CD4-positive, alpha-beta T cell treated with Interferon gamma for 1 hour (primary cell): ENCODE measurements around the gene RPS6KC1.
"Not testable (repeated sequence)": the region's sequence is repeated elsewhere in the genome, so short reads cannot be mapped to it uniquely, and the experiment has no call there.

Experiments
- DNase-seq: peaks from one replicate; pipeline ENCODE4 v3.0.0-alpha.2; 2020

Gene RPS6KC1

DNA sequence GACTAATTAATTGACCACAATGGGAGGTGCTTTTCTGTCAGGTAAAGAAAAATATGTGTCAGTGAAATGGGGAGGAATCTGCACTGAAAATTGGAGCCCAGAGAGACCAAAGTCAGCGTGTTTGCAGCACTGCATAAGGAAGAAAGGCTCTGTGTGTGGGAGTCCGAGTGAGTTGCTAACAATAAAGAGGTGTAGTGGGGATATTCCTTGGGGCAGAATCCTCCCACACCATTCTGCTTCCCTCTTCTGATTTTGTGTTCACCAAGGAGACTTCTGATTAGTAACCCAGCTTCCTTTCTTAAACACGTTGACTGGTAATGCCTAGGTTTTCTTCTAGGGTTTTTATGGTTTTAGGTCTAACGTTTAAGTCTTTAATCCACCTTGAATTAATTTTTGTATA lies 240.5 kb downstream of the RPS6KC1 start:
- no peak for DNase-seq

DNA sequence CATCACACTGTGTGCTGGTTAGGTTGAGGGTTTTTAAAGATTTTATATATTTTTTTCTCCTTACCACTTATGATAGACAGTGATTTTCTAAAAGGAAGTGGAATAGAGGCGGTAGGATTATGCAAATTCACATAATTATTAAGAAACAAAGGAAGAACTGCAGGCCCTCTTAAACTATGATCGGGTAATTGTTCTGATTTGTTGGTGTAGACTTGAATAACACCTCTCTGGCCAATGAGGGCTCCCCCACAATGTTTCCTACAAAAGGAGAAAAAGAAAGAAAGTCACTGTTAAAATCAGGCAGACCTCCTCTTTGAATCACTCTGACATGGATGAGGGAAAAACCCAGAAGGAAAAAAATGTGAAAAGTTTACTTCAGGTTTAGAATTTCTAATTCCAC lies 241.6 kb downstream of the RPS6KC1 start:
- DNase-seq: no peak

DNA sequence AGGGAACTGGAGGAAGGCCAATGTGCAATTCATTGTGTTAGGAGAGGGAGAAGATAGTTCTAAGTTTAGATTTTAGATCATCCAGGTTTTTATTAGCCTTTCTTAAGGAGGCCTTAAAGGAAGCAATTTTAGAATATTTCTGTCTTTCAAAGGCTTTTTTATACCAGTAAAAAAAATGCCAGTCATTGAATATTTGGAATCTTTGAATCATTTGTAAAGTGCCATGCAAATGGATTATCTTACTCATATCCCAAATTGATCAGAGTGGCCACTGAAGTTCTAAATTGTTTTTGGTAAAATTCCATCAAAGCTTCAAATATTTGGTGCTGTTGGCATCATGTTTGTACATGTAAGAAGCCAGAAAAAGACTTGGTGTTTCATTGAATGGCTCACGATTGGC lies 244.8 kb downstream of the RPS6KC1 start:
- DNase-seq: no peak

DNA sequence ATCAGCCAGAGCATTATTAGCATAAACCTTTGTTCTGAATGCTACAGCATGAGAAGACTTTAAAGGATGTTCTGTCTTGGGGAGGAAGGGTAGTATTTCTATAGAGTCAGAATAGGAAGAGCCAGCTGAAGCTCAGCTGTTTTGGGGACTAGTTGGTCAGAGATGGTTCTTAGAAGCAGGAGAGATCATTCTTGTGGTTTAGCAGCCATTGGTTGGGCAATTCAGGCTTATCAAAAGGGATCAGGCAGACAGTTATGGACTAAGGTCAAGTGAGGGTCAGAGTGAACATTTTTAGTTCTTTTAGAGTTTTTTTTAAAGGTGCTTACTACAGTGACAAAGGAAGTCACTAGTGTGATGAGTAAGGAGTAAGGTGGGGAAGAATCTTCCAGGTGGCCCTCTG lies 245.5 kb downstream of the RPS6KC1 start:
- DNase-seq: no peak

DNA sequence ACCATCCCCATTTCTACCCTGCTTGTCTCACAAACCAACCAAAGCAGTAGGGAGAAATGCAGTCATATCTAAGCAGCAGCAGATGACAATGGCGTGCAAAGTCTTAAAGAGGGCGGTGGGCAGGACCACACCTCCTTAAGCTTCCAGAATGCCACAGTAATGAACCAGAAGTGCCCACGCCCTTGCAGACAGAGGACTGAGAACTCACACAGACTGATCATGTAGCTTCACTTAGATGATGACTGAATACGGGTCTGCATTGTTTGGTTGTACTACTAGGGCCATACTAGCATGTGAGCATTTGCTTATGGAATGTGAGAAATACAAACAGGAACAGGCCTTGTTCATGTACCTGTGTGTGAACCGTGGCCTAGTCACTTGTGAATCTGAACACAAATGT lies 246.0 kb downstream of the RPS6KC1 start:
- DNase-seq: no peak

DNA sequence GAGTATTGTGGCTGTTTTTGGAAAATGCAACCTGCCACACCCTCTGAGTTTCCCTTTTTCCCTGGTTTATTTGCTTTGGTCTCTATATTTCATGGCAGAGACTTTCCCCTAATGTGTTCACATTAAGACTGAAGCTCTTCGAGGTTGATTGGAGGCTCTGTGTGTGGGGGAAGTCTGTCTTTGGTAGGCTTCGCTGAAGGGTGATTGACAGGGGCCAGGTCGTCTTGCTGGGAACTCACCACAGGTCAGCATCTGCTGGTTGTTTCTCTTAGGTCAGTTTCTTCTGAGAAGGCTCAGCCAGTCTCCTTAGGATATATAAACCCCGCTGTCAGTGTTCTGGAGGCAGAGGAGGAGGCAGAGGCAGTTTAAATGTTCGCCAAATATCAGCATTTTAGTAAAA lies 249.4 kb downstream of the RPS6KC1 start:
- DNase-seq: no peak

DNA sequence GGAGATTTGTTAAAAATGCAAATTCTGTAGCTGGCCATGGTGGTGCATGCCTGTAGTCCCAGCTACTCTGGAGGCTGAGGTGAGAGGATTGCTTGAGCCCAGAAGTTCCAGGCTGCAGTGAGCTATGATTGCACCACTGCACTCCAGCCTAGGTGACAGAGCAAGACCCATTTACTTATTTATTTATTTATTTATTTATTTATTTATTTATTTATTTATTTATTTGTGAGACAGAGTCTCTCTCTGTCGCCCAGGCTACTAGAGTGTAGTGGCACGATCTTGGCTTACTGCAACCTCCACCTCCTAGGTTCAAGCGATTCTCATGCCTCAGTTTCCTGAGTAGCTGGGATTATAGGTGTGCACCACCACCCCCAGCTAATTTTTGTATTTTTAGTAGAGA lies 250.5 kb downstream of the RPS6KC1 start:
- not testable (repeated sequence) for DNase-seq

DNA sequence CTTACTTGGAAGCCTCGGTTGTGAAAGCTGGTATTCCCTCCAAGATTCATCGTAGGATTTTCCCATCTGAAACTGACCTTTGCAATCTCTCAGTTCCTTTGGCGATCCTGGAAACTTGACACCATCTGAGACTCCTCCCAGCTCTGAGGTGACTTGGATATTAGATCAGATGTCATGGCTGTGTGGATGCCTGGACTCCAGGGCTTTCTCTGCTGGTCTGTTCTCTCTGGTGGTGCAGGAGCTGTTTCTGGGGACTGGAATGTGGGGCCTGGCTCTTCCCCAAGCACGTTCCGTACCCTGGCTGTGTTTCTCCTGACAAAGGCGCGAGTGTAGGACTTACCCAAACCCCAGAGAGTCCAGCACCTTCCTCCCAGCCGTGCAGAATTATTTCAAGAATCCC lies 252.2 kb downstream of the RPS6KC1 start:
- no peak for DNase-seq

DNA sequence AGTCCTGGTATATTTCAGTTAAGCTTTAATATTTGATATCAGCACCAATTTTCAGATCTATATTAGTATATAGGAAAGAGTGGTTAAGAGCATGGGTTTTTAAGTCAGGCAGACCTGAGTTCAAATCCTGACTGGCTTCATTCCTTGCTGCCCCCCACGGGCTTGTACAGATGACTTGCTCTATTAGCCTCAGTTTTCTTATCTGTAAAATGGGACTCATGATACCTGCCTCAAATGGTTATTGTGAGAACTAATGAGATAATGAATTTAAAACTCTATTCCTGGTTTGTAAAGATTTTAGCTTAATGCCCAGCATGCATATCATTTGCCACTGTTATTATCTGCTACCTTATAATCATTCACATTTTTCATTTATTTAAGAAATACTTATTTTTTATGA lies 264.5 kb downstream of the RPS6KC1 start:
- no peak for DNase-seq

DNA sequence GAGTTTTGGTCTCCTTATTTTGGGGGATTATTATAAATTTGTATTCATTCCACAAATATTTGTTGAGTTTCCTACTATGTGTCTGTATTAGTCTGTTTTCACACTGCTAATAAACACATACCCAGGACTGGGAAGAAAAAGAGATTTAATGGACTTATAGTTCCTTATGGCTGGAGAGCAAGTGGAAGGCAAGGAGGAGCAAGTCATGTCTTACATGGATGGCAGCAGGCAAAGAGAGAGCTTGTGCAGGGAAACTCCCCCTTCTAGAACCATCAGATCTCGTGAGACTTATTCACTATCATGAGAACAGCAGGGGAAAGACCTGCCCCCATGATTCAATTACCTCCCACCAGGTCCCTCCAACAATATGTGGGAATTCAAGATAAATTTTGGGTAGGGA lies 267.4 kb downstream of the RPS6KC1 start:
- not testable (repeated sequence) for DNase-seq

DNA sequence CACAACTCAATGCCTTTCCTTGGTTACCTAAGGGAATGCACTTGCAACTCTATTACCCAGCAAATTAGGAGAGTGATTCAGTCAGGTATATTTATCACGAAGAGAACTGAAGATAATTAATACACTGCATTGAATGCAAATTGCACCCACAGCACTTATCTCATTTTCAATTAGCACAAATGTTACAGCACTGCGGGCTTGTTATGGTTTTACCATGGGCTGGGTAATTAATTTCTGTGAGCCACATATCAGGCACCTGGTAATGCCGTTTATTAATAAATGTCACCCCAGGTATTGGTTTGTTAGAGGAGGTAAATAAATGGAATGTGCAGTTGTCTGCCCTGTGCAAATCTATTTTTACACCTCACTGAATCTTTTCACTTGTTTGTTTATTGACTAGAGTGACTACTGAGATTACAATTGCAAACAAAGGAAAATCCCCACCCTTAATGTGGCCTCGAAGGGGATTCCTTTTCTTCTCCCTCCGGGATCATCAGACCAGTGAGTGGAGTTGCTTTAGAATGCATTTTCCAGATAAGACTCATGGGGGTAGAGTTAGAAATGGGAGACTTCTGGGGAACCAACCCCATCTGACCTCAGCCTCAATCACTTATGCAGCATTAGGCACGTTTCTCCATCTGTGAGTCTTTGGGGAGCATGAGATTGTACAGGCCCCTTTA lies 269.3 kb downstream of the RPS6KC1 start:
- no peak for DNase-seq
